CD4-positive, alpha-beta T cell treated with Interleukin-1 beta for 1 hour (primary cell): ENCODE results near the gene CFAP99.
"Not testable (repeated sequence)": the region's sequence is repeated elsewhere in the genome, so short reads cannot be mapped to it uniquely, and the experiment has no call there.

Experiments used
- DNase-seq, 2 donors: peaks; one replicate each; pipeline ENCODE4 v3.0.0-alpha.2; 2020 to 2022

CFAP99 gene

DNA sequence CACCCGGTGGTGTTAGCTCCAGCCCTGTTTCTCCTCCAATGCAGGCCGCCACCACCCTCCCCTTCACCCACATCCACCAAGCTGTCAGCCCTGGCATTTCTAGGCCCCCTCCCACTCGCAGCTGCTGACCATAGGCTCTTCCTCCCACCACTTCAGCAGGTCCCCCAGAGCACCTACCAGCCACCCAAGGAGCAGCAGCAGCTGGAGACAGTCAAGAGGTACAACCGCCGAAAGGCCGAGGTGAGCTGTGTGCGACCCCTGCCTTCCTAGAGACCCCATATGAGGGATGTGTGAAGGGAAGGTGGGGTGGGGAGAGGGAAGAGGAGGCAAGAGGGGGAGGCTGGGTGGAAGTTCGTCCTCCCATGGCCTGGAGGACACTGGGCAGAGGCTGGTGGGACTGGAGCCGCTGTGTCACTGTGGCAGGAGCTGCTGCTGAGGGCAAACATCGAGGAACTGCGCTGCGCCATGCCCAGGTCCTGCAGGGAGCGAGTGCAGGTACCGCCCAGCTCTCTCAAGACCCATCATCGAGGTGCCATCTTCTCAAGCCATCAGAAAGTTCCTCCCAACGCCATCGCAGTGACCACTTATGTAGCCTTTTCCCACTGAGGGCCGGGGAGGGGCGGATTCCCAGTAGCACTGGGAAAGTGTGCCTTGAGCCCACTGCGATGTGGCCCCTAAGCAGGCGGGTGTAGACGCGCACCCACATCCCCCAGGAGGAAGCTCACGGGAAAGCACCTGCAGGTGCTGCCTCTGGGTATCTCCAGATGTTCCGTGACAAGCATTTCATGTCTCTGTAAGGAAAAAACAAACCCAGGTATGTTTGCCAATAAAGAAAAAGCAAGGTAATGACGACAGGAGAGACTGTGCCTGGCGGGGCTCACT, 31.0 kb downstream of the CFAP99 start:
- no peak for DNase-seq

DNA sequence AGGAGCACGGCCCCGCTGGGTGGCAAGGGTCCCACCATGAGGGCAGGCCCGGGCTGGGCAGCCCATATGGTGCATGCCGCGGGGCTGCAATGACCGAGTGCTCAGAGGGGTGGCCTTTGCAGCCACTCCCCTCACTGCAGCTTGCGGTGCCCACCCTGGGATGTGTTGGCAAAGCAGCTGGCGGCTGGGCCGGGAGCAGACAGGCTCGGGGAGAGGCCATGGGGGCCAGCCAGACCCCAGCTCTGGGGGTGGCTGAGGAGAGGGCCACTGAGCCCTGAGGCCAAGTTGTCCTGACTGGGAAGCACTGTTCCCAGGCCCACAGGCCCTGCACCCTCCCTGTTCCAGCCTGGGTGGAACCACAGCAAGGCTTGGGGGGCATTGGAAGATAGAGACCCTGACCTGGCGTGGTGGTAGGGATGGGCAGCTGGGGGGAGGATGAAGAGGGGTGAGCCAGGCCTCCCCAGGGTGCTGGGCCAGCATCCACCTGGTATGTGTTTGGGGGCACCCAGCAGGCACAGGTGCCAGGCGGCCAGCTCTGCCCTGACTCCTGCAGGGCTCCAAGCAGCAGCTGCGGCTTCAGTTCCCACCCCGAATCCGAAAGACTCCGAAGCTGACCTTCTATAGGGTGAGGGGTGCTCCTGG, 31.8 kb downstream of the CFAP99 start:
- no peak for DNase-seq

DNA sequence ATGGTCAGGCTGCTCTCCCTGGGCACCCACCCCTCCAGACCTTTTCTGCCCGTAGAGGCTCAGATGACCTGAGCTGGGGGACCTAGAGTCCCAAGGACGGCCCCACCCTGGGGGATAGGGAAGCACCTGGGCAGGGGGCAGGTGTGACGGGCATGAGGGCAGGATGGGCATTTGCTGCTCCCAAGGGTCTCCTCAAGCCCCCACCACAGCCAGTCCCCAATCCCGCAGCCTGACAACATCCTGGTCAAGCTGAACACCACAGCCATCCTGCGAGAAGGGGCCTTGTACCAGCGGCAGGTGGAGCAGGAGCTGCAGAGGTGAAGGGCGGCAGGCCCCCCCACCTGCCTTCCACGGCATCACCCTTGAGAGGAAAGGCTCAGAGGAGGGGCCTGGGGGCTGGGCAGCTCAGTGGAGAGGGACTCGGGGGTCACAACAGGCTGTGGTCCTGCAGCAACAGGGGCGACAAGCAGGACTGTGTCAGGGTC, 32.3 kb downstream of the CFAP99 start:
- DNase-seq = no peak

DNA sequence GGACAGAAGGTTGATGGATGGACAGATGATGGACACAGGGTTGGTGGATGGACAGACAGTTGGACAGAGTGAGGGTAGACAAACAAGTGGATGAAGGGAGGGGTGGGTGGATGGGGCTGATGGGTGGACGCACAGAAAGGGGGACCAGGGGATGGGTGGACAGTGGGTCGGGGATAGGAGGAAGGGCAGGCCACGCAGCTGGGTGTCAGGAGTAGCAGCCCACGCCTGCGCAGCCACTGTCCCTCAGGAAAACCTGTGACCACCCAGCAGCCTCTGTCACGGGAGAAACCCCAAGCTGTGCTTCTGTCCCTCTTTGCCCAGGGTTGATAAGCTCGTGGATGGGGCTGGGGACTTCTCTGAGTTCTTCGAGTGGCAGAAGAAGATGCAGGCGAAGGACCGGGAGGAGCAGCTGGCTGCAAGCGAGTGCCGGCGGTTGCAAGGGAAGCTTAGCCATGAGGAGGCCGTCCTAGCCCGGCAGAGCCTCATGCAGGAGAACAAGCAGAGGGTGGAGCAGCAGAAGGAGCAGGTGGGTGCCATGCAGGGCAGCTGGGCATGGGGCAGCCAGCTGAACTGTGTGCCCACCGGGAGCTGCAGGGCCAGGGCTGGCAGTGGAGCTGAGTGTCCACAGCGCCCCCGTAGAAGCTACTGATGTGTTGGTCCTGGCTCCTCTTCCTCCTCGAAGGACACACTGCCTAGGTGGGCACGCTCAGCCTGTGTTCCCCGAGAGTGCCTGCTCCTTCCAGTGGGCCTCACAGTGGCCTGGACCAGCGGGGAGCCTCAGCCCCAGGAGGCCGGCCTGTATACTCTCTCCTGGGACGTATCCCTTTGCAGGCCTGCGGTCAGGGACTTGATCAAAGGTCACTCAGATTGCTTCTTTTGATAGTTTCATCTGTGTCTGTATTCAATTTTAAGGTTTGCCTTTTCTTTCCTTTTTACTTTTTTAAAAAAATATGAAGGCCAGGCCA, 33.3 kb downstream of the CFAP99 start:
- DNase-seq = no peak

DNA sequence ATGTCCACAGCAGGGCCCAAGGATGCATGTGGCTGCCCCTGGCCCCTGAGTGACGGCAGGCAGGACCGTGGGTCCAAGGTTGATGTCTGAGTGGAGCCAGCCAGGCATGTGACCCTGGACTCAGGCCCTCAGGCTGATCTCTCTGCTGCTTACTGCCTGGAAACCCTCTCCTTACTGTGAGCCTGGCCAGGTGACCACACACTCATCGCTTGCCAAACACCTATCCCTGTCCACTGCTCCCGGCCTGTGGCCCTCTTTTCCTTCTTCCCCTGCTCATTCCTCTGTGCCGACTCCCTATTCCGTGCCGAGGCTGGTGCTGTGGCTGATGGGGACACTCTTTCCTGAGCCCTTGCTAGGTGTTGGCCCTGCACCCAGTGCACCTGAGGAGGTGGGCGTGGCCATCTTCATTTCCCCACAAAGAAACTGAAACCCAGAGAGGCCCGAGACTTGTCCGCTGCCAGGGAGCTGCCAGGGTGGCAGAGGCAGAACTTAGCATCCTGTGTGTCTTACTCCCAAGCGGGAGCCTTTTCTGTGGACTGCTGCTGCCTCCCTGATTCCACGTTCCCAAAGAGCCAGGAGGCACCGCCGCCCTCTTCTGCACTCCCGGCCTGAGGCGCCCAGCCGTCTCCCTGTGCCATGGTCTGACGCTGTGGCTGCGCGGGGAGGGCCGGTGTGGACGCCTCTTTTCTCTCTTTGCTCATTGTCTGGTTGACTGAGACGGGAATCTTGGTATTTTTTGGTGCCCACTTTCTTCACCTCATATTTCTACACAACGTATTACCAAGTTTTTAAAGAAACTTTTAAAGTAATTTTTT, 38.9 kb downstream of the CFAP99 start:
- no peak for DNase-seq

DNA sequence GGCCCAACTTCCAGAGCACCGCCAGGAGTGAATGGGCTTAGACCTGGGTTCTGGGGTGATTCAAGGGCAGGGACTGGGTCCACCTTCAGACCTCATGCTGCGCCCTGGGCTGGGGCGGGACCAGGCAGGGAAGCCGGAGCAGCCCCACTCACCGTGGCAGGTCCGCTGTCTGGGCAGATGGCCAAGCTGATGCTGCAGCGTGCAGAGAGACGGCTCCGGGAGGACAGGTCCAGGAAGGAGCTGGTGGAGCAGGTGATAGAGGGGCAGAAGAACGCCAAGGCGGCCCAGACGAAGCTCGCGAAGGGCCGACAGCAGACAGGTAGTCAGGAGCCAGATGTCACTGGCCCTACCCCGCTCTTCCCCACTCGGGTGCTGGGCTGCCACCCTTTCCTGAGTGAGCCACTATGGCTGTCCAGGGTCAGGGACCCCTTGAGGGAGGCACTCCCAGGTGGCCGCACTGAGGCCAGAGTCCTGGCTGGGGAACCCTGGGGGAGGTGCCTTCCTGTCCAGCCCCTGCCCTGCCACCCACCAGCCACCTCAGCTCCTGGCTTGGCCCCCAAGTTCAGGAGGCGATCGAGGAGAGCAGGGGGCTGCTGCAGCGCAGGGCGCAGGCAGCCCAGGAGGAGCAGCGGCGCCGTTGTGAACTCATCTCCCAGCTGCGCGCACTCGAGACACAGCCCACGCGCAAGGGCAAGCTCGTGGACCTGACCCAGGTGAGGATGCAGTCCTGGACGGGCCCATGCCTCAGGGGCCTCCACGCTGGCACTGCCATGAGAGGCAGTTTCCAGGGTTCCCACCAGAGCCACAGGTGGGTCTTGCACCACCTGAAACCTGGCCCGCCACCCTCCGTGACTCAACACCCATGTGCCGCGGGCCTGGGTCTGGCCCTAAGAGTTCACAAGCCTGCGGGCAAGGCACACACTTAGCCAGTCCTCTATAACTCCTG, 40.1 kb downstream of the CFAP99 start:
- DNase-seq = no peak

DNA sequence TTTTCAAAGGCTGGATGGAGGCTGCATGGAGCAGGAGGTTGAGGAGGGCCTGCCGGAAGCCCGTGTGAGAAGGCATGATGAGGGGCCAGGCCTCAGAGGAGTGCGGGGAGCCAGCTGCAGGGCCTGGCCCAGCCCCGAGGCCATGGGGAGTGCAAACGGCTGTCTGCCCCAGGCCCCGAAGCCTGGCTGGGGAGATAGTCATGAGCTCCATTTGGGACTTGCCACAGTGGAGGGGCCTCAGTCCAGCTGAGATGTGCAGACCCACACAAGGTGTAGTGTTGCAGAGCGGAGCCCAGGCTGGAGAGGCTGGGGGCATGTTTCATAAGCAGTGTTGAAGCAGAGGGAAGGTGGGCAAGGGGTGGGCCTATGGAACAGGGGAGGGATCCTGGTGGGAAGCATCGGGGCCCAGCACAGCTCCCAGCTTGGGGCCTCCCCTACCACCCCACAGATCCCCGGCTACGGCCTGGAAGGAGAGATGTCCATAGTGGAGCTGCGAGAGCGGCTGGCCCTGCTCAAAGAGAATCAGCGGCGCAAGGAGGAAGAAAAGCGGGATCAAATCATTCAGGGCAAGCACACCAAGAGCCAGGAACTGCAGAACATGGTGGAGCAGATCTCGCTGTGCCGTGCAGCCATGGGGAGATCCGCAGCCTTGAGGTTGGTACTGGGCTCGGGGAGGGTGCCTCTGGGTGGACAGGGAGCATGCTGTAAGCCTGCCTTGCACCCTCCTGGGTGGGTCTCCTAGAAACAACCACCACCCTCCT, 41.0 kb downstream of the CFAP99 start:
- DNase-seq = no peak

DNA sequence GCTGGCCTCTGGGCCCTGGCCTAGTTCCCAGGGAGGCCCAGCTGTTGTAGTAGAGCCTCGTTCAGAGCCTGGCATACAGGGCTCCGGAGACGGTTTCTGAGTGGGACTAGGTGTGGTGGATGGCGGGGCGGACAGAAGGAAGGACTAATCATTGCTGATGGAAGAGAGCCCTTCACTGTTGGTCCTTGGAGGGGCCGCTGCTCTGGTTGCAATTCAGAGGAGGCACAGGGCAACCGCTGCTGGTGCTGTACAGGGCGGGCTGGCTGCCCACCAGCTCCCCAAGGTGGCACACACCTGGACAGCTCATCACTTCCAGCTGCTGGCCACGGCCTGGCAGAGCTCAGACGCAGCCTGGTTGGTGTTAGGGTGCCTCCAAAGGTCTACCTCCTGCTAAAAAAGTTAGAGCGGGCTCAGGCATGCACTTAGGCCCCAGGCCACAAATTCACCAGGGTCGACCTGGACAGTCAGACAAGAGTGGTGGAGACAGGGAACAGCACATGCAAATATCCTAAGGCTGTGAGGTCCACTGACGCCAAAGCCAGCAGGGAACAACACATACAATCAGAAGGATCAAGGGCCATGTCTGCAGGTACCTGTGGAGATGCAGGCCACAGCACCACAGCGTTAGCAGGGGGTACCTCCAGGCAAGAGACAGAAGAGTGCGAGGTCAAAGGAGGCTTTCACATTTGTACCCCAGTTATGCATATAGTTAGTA, 42.6 kb downstream of the CFAP99 start:
- DNase-seq = no peak

DNA sequence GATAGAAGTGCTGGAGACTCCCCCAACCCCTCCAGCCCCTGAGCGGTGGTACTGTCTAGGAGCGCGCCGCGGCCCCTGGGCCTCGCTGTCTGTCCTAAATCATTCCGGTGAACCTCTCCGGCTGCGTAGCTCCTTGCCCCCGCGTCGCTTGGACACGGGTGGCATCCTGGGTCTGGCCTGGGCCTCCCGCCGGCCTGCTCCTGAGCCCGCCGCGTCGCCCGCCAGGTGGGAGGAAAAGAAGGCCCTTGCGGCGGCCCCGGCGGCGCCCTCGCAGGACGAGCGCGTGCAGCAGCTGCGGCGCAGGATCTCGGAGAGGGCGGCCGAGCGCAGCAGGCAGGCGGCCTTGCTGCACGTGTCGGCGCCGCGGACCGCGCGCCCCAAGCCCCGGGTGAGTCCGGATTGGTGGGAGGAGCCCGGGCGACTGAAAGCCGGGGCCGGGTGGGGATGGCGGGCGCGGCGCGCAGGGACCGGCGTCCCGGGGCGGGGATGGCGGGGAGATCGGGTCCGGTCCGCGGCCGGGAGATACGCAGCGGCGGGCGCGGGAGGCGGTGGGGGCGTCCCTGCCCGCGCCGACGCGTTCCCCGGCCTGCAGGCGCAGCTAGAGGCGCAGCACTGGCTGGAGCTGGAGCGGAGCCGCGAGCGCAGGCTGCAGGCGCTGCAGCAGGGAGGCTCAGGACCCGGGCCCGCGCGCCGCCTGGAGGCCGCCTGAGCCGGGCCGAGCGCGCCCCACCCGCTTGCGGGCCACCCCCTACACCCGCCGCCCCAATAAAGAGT, 43.6 kb downstream of the CFAP99 start:
- peak; percentile 69 to 73 for DNase-seq

DNA sequence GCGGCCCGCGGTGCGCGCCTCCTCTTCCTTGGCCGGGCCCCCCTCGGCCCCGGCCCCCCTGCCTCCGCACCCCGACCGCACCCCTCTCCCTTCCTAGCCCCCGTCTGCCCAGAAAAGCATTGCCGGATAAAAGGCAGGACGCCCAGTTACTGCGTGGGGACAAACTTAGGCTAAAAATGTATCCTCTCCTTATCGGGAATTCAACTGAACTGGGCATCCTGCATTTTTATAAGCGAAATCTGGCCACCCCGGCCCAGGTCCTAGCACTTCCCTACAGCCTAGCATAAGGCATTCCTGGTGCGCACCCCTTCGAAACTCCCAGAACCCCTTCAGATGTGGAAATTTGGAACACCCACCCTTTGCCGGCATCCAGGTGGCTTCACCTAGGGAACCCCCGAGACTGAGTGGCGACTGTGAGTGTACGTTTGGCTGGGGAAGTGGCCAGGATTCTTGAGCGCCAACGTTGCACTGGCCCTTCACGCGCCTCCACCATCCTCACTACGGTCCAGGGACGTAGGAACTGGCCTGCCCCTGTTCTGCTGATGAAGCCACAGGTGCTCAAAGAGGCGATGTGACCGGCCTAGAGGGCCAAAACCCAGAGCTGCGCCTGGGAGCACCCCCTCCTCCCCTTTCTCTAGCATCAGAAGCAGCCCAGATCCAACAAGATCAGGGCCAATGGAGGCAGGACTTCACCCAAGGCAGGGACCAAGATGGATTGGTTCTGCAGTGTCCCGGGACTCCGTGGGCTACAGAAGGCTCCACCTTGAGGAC, 44.4 kb downstream of the CFAP99 start:
- DNase-seq = no peak

DNA sequence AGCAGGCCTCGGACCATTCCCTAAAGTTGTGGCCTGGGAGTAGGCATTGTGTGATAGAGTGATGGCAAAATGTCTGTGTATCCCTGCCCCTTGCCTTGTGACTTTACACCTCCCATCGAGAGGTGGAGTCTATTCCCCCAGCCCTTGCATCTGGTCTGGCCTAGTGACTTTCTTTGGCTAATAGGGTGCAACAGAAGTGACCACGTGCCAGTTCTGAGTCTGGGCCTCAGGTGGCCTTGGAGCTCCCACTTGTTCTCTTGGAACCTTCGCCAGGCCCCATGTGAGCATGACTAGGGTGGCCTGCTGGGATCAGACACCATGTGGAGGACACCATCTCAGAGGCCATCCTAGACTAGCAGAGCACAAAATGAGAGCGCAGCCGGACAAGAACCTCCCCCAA, 46.3 kb downstream of the CFAP99 start:
- DNase-seq = no peak

DNA sequence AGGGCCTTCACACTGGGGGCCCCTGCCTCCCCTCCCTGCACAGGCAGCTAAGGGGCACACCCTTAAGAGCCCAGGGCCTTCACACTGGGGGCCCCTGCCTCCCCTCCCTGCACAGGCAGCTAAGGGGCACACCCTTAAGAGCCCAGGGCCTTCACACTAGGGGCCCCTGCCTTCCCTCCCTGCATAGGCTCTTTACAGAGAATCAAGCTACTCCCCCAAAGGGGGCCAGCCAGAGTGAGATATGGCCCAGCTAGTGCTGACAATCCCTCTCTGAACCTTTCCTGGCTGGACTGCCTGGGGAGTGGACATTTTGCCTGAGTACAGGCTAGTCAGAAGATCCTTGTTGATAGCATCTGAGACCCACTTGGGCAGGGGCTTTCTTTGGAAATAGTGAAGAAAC, 46.8 kb downstream of the CFAP99 start:
- not testable (repeated sequence) for DNase-seq

DNA sequence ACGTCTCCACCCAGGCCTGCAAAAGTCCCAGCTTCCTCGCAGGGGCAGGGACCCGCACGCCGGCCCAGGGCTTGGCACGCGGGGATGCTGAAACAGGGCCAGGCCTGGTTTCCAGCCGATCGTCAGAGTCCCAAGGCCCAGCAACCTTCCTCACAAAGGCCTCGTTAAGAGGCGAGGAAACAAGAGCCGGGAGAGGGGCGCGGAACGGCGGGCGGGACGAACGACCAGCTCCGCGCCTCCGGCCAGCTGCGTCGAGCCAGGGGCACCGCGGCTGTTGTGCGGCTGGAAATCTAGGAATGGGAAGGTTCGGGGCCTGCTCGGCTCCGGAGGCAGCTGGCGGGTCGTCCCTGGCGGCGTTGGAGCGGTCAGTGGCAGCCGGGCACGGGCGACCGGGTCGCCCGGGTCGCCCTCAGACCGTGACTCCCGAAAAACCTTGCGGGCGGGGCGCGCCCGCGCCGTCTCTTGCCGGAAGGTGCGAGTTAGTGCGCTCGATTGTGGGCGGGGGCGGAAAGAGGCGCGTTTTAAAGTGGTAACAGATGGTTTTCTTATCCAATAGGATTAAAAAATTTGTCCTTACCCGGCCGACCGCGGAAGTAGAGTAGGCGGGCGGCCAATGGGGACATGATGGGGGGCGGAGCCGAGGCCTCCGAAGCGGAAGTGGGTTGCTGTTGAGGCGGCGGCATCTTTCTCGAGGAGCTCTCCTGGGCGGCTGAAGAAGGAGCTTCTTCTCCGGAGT, 49.9 kb downstream of the CFAP99 start, which contains the start of gene RNF4:
TSS of gene RNF4 (plus strand) at position 651 of the 736 bp plus-strand sequence. CDS start 21,388 bp downstream, outside the sequence.
- DNase-seq = peak; percentile 95 to 96

DNA sequence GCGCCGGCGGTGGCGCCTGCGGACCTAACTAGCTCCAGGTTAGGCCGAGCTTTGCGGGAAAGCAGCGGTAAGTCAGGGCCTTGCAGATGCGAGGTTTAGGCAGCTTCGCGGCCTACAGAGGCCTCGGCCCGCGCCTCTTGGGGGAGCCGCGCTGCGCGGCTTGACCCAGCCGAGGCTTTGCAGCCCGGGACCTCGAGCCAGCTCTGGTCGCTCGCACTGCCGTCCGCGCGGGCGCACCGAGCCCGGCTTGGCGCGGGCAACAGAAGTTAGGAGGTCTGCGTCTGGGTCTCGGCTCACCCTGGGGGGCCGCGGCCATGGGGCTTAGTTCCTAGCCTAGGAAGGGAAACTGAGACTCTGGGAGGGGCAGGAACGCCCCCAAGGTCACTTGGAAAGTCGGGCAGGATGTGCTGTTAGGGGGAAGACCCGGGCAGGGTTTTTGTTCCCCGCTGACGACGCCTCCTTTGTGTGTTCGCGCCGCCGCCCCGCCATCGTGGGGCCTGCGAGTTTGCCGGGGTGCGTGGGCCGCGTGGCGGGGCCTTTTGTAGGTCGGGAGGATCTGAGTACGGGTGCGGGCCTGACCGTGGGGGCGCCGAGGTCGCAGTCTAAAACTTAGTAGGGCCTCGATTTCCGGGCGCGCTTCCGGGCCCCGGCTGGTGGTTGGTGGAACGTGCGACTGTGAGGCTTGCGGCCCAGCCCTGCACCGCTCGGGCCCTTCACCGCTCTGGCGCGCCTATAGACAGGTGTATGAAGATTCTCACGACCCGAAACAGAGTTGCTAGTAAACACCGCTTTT, 50.6 kb downstream of the CFAP99 start:
- DNase-seq = peak; percentile 70 to 75

DNA sequence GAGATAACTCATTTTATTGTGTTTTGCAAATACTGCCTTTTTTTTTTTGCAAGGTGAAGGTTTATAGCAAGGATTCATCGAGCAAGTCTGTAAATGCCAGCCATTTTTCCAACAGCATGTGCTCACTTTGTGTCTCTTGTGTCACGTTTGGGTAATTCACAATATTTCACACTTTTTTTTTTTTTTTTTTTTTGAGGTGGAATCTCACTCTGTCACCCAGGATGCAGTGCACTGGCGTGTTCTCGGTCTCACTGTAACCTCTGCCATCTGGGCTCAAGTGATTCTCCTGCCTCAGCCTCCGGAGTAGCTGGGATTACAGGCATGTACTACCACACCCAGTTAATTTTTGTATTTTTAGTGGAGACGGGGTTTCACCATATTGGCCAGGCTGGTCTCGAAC, 52.0 kb downstream of the CFAP99 start:
- no peak for DNase-seq

DNA sequence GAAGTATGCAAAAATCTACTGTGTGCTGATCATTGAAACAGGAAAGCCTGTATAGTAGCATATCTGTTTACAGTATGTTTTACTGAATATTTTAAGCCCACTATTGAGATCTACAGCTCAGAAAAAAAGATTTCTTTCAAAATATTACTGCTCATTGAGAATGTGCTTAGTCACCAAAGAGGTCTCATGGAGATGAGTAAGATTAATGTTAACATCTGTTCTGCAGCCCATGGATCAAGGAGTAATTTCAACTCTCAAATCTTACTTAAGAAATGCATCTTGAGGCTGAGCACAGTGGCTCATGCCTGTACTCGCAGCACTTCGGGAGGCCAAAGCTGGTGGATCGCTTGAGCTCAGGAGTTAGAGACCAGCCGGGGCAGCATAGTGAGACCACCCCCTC, 53.4 kb downstream of the CFAP99 start:
- DNase-seq = no peak
